ENCODE results near the gene DHRSX. TPM values are rescaled to one million over a fixed set of nuclear protein-coding genes. Genes with fewer than 3 reads are reported as not detected.
A peak's percentile ranks its signal among the peaks of the same experiment; 100 is the strongest.

Gene DHRSX
- total RNA-seq, 2 donors from 2014 or later, result 32.2 to 38.1 TPM

DNA sequence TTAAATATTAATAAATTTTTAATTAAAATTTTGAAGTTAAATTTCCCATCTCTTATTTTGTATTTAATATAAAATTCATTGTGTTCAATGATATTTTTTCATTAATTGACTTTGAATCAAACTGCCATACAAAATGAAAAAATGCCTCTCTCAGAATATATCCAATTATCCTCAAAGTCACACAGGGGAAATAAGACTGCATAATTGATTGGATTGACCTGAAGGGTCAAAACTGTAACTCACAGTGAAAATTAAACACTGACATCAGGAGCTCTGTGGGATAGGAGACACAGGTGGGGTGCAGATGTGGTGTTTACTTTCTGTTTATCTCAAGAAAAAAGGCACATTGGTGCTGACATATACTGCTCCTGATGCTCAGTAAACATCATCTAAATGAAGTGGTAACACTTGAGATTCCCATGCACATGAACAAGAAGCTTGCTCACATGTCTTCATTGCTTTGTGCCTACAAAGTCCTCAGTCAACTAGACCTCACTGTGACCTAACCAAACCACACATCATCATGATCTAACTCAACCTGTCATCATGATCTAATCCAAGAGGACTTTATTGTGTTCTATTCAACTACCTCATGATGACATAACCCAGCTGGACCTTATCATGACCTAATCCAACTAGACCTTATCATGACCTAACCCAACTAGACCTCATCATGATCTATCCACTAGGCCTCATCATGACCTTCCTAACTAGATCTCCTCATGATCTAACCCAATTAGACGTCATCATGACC is 83.7 kb downstream of the DHRSX start:
- DNase-seq (no peak), ATAC-seq (no peak)
- intact Hi-C loops (cut with DNase I, micrococcal nuclease), result no loop called here

- DNase-seq (no peak), ATAC-seq (no peak)
- intact Hi-C loops (cut with DNase I, micrococcal nuclease), result no loop called here
These were observed 86.4 kb downstream of the DHRSX start for GRCh38 chrX:2414384-2414783.

DNA sequence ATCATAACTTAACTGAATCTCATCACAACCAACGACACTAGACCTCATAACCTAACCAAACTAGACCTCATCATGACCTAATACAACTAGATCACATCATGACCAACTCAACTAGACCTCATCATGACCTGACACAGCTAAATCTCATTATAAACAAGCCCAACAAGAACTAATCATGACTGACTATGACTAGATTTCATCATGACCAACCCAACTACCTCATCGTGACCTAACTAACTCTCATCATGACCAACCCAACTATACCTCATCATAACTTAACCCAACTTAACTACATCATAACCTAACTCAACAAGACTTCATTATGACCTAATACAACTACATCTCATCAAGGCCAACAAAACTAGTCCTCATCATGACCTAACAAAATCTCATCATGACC is 86.8 kb downstream of the DHRSX start:
- intact Hi-C loops (cut with DNase I, micrococcal nuclease), result no loop called here
- ATAC-seq (no peak), DNase-seq (no peak)

DNA sequence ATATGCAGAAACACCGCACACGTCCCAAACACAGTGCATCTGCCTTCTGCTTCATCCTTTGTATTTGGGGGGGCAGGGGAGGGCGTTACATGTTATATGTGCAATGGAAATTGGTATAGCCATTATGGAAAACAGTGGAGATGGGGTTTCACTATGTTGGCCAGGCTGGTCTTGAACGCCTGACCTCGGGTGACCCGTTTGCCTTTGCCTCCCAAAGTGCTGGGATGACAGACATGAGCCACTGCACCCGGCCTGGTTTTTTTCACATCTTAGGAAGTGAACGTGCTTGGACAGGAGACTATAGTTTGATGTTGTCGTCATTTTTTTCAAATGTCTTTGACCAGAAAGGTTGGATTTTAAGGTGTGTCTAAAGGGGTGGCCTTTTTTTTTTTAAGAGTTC is 88.6 kb downstream of the DHRSX start:
- DNase-seq (no peak), ATAC-seq (no peak)
- intact Hi-C loops (cut with DNase I, micrococcal nuclease), result no loop called here

GRCh38 chrX:2410279-2411020 is 90.3 kb downstream of the DHRSX start:
- DNase-seq, result peak; percentile 63 to 82
- intact Hi-C loops (cut with DNase I, micrococcal nuclease), result no loop called here

DNA sequence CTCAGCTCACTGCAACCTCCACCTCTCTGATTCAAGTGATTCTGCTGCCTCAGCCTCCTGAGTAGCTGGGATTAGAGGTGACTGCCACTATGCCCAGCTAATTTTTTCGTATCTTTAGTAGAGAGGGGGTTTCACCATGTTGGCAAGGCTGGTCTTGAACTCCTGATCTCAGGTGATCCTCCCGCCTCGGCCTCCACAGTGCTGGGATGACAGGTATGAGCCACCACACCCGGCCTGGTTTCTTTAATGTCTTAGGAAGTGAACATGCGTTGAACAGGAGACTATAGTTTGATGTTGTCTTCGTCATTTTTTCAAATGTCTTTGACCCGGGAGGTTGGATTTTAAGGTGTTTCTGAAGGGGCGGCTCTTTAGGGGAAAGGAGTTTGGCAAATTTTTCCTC is 91.0 kb downstream of the DHRSX start:
- ATAC-seq (peak; percentile 13), DNase-seq (no peak)
- intact Hi-C loops (cut with DNase I, micrococcal nuclease), result no loop called here

More at GRCh38 chrX:2410279-2411020, 90.3 kb downstream of the DHRSX start:
- ATAC-seq, result peak; percentile 94

GRCh38 chrX:2408856-2409255 is 91.9 kb downstream of the DHRSX start:
- intact Hi-C loops (cut with DNase I, micrococcal nuclease), result no loop called here
- DNase-seq, result no peak
- no peak for ATAC-seq

GRCh38 chrX:2406891-2407518 is 93.8 kb downstream of the DHRSX start:
- ATAC-seq (no peak), DNase-seq (no peak)
- intact Hi-C loops (cut with DNase I, micrococcal nuclease), result no loop called here

GRCh38 chrX:2404776-2405175 is 96.0 kb downstream of the DHRSX start:
- no peak for ATAC-seq
- intact Hi-C loops (cut with DNase I, micrococcal nuclease), result no loop called here

DNA sequence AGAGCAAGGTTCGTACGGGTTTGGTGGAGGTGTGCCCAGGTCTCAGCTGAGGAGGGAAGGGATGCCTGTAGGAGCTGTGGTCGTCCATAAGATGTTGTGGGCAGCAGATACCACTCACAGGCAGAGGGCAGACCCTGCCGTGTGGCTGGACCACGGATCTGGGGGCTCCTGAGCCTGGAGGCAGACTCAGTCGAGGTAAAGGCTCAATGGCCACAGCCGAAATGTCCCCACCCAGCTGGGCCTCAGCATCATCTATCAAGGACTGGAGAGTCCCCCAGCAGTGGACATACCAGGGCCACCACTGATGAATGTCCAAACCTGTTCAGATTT is 98.5 kb downstream of the DHRSX start:
- DNase-seq (no peak), ATAC-seq (no peak)
- intact Hi-C loops (cut with DNase I, micrococcal nuclease), result no loop called here

More at GRCh38 chrX:2404776-2405175, 96.0 kb downstream of the DHRSX start:
- no peak for DNase-seq

GRCh38 chrX:2401590-2402360 is 99.0 kb downstream of the DHRSX start:
- intact Hi-C loops (cut with DNase I, micrococcal nuclease), result no loop called here
- DNase-seq (peak; percentile 21 to 38), ATAC-seq (peak; percentile 76)

DNA sequence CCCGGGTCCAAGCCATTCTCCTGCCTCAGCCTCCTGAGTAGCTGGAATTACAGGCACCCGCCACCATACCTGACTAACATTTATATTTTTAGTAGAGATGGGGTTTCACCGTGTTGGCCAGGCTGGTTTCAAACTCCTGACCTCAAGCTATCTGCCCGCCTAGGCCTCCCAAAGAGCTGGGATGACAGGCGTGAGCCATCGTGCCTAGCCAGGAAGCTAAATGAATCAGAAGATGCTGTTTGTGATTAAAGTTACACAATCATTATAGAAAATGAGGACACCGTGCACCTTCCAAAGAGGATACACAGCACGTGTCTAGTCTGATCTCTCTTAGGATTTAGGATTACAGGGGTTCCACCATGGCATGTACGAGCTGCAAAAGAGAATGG is 99.6 kb downstream of the DHRSX start:
- intact Hi-C loops (cut with DNase I, micrococcal nuclease), result no loop called here
- DNase-seq (no peak), ATAC-seq (no peak)

DNA sequence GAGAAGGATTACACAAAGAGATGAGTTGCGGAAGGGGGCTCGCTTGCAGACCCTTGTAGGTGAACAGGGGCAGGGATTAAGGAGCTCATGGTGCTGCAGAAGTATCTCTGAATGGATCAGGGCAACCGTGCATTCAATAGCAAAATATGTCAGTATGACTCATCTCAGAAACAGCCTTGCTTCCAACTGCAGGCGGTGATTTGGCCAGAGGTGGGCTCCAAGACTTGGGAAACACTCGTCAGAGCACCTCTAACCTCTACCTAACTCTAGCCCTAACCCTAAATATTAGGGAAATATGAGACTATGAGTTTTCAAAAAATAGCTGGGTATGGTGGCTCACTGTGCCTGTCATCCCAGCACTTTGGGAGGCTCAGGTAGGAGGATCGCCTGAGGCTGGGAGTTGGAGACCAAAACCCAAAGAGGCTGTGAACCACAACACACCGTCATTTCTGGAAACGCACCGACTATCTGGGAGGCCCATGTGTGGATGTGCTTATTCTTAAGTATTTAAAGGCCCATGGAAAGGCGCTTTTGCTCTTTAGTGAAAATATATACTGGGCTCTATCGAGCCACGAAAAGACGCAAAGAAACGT is 102.6 kb downstream of the DHRSX start:
- ATAC-seq (no peak), DNase-seq (no peak)
- intact Hi-C loops (cut with DNase I, micrococcal nuclease), result no loop called here

DNA sequence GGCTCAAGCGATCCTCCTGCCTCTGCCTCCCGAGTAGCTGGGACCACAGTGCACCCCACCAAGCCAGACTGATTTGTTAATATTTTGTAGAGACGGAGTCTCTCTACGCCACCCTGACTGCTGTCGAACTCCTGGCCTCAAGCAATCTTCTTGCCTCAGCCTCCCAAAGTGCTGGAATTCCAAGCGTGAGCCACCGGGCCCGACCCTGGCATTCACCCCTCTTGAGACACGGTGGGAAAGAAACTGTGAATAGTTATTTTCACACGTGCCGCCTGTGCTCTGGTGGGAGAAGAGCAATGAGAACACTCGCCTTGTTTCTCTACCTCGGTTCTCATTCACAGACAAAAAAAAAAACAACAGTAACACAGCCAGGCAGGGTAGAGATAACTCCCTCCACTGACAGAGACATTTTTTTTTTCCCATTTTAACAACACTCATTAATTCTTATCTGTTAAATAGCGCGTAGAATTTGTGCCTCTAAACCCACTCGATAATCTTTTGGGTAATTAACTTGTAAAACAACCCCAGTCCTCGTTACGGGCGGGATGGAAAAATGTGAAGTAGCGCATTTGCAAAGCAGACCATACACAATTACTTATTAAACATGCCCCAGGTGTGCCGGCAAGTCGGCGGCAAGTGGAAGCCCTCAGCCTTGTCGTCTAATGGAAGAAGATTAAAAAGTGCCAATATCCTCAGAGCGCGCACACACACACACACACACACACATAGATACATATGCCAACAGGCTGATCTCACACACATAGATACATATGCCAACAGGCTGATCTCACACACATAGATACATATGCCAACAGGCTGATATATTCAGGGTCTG is 103.3 kb downstream of the DHRSX start:
- no peak for DNase-seq
- no peak for ATAC-seq
- intact Hi-C loops (cut with DNase I, micrococcal nuclease), result no loop called here

DNA sequence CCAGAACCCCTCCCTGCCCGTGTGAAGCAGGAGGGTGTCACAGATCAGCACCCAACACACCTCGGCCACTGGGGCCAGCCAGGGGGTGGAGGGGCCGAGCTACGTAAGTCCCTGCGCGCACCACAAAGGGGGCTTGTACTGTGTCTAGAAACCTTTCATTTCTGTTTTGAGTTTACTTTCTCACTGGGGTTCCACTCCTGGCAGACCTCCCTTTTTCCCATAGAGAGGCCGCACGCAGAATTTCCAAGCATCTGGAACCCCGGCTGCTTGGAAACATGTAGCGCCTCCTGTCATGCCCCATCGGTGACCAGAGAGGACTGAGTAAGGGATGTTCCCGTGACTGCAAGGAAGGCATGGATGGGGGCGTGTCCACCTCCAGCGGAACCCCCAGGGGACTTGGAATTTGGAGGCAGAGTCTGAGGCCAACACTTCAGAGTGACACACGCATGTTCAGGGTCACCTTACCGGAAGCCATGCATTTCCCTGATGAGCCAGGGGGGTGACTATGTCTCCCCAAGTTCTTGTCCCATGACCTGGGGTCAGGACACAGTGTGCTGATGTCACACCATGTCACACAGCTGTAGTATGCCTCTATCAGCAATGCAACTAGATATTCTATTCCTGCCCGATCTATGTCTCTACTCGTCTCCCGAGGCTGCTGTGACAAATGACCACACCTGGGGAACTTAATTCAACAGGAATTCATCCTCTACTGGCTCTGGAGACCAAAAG is 105.3 kb downstream of the DHRSX start:
- DNase-seq (no peak), ATAC-seq (no peak)
- intact Hi-C loops (cut with DNase I, micrococcal nuclease), result no loop called here

DNA sequence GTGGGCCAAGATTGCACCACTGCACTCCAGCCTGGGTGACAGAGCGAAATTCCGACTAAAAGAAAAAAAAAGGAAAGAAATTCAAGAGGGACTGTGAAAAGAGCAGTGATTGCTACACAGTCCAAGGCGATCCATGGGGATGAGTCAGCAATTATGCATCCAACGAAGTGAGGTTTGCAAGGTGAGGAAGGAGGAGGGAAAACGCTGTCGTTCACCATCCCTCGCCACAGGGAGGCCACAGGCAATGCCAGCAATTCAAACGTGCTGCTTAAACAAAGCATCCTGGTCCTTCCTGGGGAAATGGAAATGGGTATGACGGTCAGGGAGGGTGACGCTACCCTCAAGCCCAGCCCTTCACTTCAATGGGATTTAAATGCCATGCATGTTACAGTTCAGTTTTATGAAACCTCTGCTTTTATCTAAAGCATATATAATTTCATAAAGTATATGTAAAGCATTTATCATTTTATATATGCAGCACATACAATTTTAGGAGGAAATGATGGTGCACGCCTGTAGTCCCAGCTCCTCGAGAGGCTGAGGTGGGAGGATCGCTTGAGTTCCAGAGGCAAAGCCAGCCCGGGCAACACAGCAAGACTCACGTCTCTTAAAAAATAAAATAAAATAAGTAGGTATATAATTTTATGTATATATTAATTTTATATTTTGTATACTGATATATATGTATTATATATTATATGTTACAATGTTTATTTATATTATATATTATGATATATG is 108.7 kb downstream of the DHRSX start:
- intact Hi-C loops (cut with DNase I, micrococcal nuclease), result no loop called here
- ATAC-seq, result no peak
- no peak for DNase-seq

GRCh38 chrX:2390754-2391153 is 110.0 kb downstream of the DHRSX start:
- DNase-seq, result no peak
- intact Hi-C loops (cut with DNase I, micrococcal nuclease), result no loop called here
- no peak for ATAC-seq

Data from left colon (tissue), 2 donors.